Esophagus muscularis mucosa (tissue), 4 donors: Measurements from ENCODE around the gene DUSP28. TPM values are rescaled to one million over a fixed set of nuclear protein-coding genes. Genes with fewer than 3 reads are reported as not detected.

Experiments
- DNase-seq: peaks from one replicate; pipeline ENCODE4 v3.0.0-alpha.2; 2017; ENCODE audit errors: extremely low spot score
- H3K27ac ChIP-seq, 4 donors: fragments of 200-600 bp; sonication (generic); replicated peaks in 1 of 4; 1 replicate in 3 of 4; 2 replicates in 1 of 4; pipeline ENCODE4 v1.5.1; 2016 to 2019; ENCODE audit warnings: mild to moderate bottlenecking in 1 of 4
- H3K27me3 ChIP-seq, 4 donors: fragments of 200-600 bp; sonication (generic); one replicate each; pipeline versions ENCODE4 v1.5.1 to v1.6.0; 2016 to 2019
- H3K36me3 ChIP-seq, 4 donors: fragments of 200-600 bp; sonication (generic); one replicate each; pipeline ENCODE4 v1.5.1; 2016 to 2019
- H3K4me1 ChIP-seq, 4 donors: fragments of 200-600 bp; sonication (generic); one replicate each; pipeline ENCODE4 v1.5.1; 2016 to 2019
- H3K4me3 ChIP-seq, 4 donors: fragments of 200-600 bp; sonication (generic); 1 replicate in 2 of 4; 2 replicates in 2 of 4; pipeline ENCODE4 v1.5.1; 2016 to 2019; ENCODE audit warnings: mild to moderate bottlenecking in 4 of 4, moderate library complexity in 1 of 4
- H3K9me3 ChIP-seq, 4 donors: fragments of 200-600 bp; sonication (generic); 1 replicate in 3 of 4; 2 replicates in 1 of 4; pipeline ENCODE4 v1.5.1; 2016 to 2019
- EP300 ChIP-seq: sonication (generic); formaldehyde crosslinking; IDR thresholded peaks from one replicate; pipeline ENCODE4 v1.6.1; 2017; ENCODE audit warnings: antibody characterized with exemption
- POLR2A ChIP-seq: fragments of 450-650 bp; IDR thresholded peaks from one replicate; pipeline ENCODE4 v1.6.1; 2017; ENCODE audit warnings: antibody characterized with exemption, moderate library complexity, mild to moderate bottlenecking, low read depth
- POLR2AphosphoS5 ChIP-seq, 2 donors: sonication (generic); formaldehyde crosslinking; IDR thresholded peaks; one replicate each; pipeline ENCODE4 v1.6.1; 2017; ENCODE audit warnings: antibody characterized with exemption in 2 of 2
- WGBS: methylation state at CpG from one replicate; pipeline ENCODE4 v1.1.5; 2018; 5-methylcytosine and 5-hydroxymethylcytosine counted together
- intact Hi-C: fragments of 100-400 bp; cut with DNase I; formaldehyde crosslinking; loops from one replicate; pipeline ENCODE4 v1.15.1; 2023
- total RNA-seq, 4 donors: library from RNA; depleted of rRNA; stranded (reverse); fragments of >200 nt; gene quantifications; one replicate each; pipeline versions ENCODE4 v1.1.0 to v1.2.1, GENCODE V29; 2016
- TF ChIP-seq, protein P1 (sequence below), 3 experiments: fragments of 200-600 bp in 2 of 3; fragments of 450-650 bp in 1 of 3; sonication (generic) in 2 of 3; IDR thresholded peaks; one replicate each; pipeline ENCODE4 v1.5.1; 2017 to 2019; ENCODE audit warnings: antibody characterized with exemption in 3 of 3, mild to moderate bottlenecking in 2 of 3, moderate library complexity in 1 of 3

DUSP28 gene
- total RNA-seq, 4 donors from 2014 or later = 3.8 to 7.3 (median 4.8) TPM

DNA sequence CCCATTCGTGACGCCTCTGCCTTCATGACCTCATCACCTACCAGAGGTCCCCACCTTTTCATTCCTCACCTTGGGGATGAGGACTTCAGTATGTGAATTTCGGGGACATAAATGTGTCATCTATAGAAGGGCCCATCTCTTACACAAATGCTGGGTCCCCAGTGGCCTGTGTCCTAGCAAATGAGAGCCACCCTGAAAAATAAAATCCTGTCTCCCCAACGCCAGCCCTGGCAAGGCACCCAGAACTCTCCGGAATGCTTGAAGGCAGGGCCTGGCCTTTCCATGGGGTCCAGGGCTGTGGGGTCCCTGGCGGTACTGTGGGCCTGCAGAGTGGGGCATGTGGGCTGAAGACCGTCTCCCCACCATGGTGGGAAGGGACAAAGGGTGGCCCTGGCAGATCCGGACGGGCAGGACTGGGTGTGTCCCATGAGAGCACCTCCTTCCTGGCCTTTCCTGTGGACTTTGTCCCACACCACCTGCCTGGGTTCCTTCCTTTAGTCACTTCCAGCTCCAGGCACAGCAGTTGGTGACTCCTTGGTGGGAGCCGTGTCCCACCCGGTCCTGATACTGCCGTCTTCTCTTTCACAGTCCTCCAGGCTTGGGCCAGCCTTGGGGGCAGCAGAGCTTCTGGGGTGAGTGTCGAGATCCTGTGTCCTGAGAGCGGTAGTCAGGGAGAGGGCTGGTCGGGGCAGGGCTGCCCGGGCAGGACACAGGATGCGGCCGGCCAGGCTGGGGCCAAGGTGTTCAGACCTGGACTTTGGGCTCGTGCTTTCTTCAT lies 45.0 kb downstream of the DUSP28 start:
- no peak overlapping the region for H3K4me3 ChIP-seq
- WGBS = 95% methylated on average over 13 of the region's 19 CpGs
- peaks cover 0 to 8% (median 6%) of the 10 kb centered on the region in 4 donors for H3K4me1 ChIP-seq
- H3K9me3 ChIP-seq = no peaks in the 10 kb centered on the region
- intact Hi-C loops = no loop called here
- DNase-seq = no peak
- peaks cover 0 to 15% (median 8%) of the 10 kb centered on the region in 4 donors for H3K36me3 ChIP-seq
- TF ChIP-seq, protein P1, sequence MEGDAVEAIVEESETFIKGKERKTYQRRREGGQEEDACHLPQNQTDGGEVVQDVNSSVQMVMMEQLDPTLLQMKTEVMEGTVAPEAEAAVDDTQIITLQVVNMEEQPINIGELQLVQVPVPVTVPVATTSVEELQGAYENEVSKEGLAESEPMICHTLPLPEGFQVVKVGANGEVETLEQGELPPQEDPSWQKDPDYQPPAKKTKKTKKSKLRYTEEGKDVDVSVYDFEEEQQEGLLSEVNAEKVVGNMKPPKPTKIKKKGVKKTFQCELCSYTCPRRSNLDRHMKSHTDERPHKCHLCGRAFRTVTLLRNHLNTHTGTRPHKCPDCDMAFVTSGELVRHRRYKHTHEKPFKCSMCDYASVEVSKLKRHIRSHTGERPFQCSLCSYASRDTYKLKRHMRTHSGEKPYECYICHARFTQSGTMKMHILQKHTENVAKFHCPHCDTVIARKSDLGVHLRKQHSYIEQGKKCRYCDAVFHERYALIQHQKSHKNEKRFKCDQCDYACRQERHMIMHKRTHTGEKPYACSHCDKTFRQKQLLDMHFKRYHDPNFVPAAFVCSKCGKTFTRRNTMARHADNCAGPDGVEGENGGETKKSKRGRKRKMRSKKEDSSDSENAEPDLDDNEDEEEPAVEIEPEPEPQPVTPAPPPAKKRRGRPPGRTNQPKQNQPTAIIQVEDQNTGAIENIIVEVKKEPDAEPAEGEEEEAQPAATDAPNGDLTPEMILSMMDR (IDR thresholded peaks at IDR 0.05) = no peak
- TF ChIP-seq POLR2A (no peak), EP300 (no peak), POLR2AphosphoS5 (IDR thresholded peaks at IDR 0.05) (no peak)
- H3K27ac ChIP-seq = no peak overlapping the region
- no peaks in the 10 kb centered on the region for H3K27me3 ChIP-seq

DNA sequence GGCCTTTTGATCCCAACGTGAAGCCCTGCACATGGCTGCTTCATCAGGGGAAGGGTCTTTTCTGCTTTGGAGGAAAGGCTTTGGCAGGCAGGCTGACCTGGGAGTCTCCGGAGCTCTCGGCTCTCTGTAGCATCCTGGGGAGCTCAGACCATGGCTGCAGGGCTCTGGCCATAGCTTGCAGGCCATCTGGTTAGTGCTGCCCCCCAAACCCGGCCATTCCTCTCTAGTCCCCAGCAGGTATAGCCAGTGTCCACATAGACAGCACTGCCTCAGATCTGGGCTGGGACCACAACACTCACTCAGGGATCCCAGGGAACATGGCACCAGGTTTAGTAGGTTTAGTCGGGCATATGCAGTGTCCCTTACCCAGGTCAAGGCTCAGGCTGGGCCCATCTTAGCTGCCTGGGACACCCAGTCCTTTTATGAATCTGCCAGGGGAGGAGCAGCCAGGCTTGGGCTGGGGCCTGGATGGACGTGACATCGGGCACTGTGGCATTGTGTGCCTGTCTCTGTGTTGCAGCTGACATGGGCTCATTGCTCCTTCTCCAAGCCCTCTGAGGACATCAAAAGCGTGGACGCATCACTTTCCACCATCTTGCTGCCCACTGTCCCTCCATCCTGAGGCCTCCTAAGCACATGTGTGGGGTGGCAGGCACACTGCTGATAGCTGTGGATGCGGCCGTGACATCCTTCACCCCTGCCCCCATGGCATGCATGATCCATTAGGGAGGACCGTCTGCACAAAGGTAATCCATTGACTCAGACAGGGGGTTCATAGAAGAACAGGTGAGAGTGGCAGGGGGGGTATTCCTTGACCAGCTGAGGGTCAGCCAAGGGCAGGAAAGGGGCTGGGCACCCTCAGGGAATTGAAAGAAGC lies 45.9 kb downstream of the DUSP28 start:
- intact Hi-C loops = no loop called here
- WGBS = 98% methylated on average over 7 of the region's 12 CpGs
- no peak for DNase-seq
- Histone ChIP-seq H3K27ac (no peak overlapping the region), H3K4me3 (no peak overlapping the region), H3K4me1 (peaks cover 0 to 8% (median 6%) of the 10 kb centered on the region in 4 donors), H3K36me3 (peaks cover 0 to 7% (median 3%) of the 10 kb centered on the region in 4 donors), H3K27me3 (no peaks in the 10 kb centered on the region), H3K9me3 (no peaks in the 10 kb centered on the region)
- TF ChIP-seq EP300 = no peak
- TF ChIP-seq, protein P1 (IDR thresholded peaks at IDR 0.05) = no peak
- TF ChIP-seq POLR2AphosphoS5 (IDR thresholded peaks at IDR 0.05) = no peak
- TF ChIP-seq POLR2A = no peak

DNA sequence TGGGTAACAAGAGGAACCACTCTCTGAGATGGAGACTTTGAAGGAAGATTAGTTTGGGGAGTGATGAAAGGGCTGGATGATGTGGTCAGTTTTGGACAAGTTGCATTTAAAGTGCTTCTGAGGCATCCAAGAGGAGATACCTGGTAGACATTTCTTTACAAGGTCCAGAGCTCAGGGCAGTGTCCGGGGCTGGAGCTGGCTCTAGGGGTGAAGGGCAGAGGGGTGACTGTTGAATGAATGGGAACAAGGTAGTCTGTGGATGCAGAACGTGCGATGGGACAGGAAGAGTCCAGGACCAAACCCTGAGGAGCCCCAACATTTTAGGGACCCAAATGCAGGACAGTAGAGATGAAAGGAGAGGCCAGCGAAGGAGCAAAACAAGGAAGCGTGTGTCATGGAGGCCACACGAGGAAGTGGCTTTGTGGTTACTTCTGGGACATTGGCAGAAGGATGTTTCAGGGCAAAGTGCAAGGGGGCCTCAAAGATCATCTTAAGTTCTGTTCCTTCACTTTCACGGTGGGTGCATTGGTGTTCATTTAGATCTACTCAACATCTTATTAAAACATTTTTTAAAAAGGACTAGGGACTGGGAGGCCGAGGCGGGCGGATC lies 51.5 kb downstream of the DUSP28 start:
- no peak for DNase-seq
- intact Hi-C loops = no loop called here
- no peak overlapping the region for H3K4me3 ChIP-seq
- 86% methylated on average over 10 of the region's 10 CpGs for WGBS
- H3K4me1 ChIP-seq = no peaks in the 10 kb centered on the region
- no peaks in the 10 kb centered on the region for H3K9me3 ChIP-seq
- no peaks in the 10 kb centered on the region for H3K27me3 ChIP-seq
- H3K36me3 ChIP-seq = no peaks in the 10 kb centered on the region
- H3K27ac ChIP-seq = no peak overlapping the region
- TF ChIP-seq POLR2AphosphoS5 (IDR thresholded peaks at IDR 0.05) = no peak
- no peak for TF ChIP-seq EP300
- TF ChIP-seq, protein P1 (IDR thresholded peaks at IDR 0.05) = no peak
- TF ChIP-seq POLR2A = no peak

Other genes starting within 250 kb of the DUSP28 start
- 10 to 100 TPM; 29.1 to 71.5 (median 41.8) TPM for gene GPC1, start 124.7 kb upstream of the DUSP28 start, total RNA-seq
- 10 to 100 TPM in 2 of 4 donors, 1 to 10 TPM in 2; 9.1 to 10.9 (median 10.2) TPM for gene ANKMY1, start 2.4 kb upstream of the DUSP28 start, total RNA-seq
- gene RNPEPL1, start 8.1 kb downstream of the DUSP28 start, total RNA-seq = 100 to 1,000 TPM in 1 of 4 donors, 10 to 100 TPM in 3; 57.3 to 135 (median 70.2) TPM
- 10 to 100 TPM; 16.7 to 29.2 (median 19.6) TPM for gene CAPN10, start 26.4 kb downstream of the DUSP28 start, total RNA-seq
- gene GPR35, start 65.1 kb downstream of the DUSP28 start, total RNA-seq = 1 to 10 TPM; 1.8 to 4.0 (median 2.2) TPM
- not detected for gene AQP12B, start 122.5 kb downstream of the DUSP28 start, total RNA-seq
- gene AQP12A, start 131.5 kb downstream of the DUSP28 start, total RNA-seq = not detected